Activated CD4-positive, alpha-beta memory T cell treated with anti-CD3 and anti-CD28 coated beads for 36 hours (primary cell): Measurements from ENCODE around the gene STK16. TPM values are rescaled to one million over a fixed set of nuclear protein-coding genes. Genes with fewer than 3 reads are reported as not detected.

Experiments used
- CTCF ChIA-PET: fragments of 350-600 bp; sonication (Branson Sonifier 250); formaldehyde crosslinking; loops from one replicate; lab custom pipeline; 2021; ENCODE audit warnings: antibody characterized with exemption, inconsistent platforms; lab: Charles Lee
- POLR2A ChIA-PET: fragments of 350-600 bp; sonication (Branson Sonifier 250); formaldehyde crosslinking; loops from one replicate; lab custom pipeline; 2021; ENCODE audit warnings: antibody characterized with exemption; lab: Charles Lee
- DNase-seq: peaks from one replicate; pipeline ENCODE4 v3.0.0-alpha.2; 2020
- H3K27ac Mint-ChIP-seq: one replicate; pipeline ENCODE4 v1.8.0; 2021; ENCODE audit warnings: mixed read lengths
- H3K27me3 Mint-ChIP-seq: one replicate; pipeline ENCODE4 v1.8.0; 2021; ENCODE audit warnings: mixed read lengths
- H3K36me3 Mint-ChIP-seq: one replicate; pipeline ENCODE4 v1.8.0; 2021; ENCODE audit warnings: mixed read lengths
- H3K4me1 Mint-ChIP-seq: one replicate; pipeline ENCODE4 v1.8.0; 2021; ENCODE audit warnings: low read depth, mixed read lengths
- H3K4me3 Mint-ChIP-seq: one replicate; pipeline ENCODE4 v1.8.0; 2021; ENCODE audit warnings: mild to moderate bottlenecking, mixed read lengths
- H3K9me3 Mint-ChIP-seq: one replicate; pipeline ENCODE4 v1.8.0; 2021; ENCODE audit warnings: mixed read lengths
- intact Hi-C: fragments of 100-400 bp; cut with micrococcal nuclease; formaldehyde crosslinking; loops from one replicate; pipeline ENCODE4 v1.15.1; 2023
- total RNA-seq, 2 experiments: library from RNA; stranded (reverse); gene quantifications; one replicate each; pipeline ENCODE4 v1.2.3, GENCODE V29; 2021

STK16 gene
- total RNA-seq, 2 experiments from 2014 or later: 37.1 to 37.8 TPM

- peak within 1 kb of the TSS; percentile 94 for H3K4me3 Mint-ChIP-seq
- H3K36me3 Mint-ChIP-seq: peaks cover 3% of the 10 kb centered on the region
- peaks cover 32% of the 10 kb centered on the region for H3K4me1 Mint-ChIP-seq
- H3K27ac Mint-ChIP-seq: peak within 1 kb of the TSS; percentile 99
- no peaks in the 10 kb centered on the region for H3K27me3 Mint-ChIP-seq
- peaks cover 5% of the 10 kb centered on the region for H3K9me3 Mint-ChIP-seq
- peak; percentile 95 for DNase-seq
- intact Hi-C loops: loop anchor here (1.0 kb wide), 8 partner anchors 12 to 547 kb away; partner anchors contain the start of genes ABCB6, ANKZF1, ATG9A and BCS1L
- ChIA-PET POLR2A (interaction anchor here (0.7 to 2.6 kb wide), 13 partner anchors 11 to 88 kb away, joined by 3 to 26 read pairs (median 4); partner anchors contain the start of genes ANKZF1, ATG9A, CNPPD1 and GLB1L), CTCF (interaction anchor here (0.7 to 3.5 kb wide), 16 partner anchors 11 to 226 kb away, joined by 3 to 22 read pairs (median 5); partner anchors contain the start of genes ANKZF1, ATG9A, CNPPD1 and GLB1L)
Measured at GRCh38 chr2:219206328-219207133, 38.7 kb upstream of the STK16 start, which contains the start of gene ZFAND2B. TSS of gene ZFAND2B (plus strand) at chr2:219206782. CDS start at chr2:219206988, 206 bp downstream.

DNA sequence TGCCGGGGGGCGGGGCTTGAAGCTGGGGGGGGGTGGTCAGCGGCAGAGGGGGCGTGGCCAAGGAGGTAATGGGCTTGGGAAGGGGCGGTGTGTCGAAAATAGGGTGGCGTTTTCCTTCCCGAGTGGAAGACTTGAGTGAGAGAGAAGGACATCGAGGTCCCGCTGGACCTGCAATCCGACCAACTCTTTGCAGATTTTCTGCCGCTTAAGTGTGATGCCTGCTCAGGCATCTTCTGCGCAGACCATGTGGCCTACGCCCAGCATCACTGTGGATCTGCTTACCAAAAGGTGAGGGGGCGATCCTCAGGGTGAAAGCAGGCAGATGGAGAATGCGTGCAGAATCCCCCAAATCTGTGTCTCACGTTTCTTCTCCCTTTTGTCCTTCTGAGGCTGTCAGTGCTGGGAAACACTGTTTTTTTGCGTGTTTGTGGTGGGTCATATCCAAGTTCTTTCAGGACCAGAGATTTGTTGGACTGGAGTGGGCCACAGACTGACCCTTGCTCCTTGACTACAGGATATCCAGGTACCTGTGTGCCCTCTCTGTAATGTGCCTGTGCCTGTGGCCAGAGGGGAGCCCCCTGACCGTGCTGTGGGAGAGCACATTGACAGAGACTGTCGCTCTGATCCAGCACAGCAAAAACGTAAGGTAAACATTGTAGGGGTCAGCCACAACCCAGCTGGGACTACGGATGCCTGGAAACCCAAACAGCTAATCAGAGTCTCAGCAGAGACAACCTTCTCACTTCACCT, 38.0 kb upstream of the STK16 start:
- Mint-ChIP-seq H3K27ac (peak overlapping the region; percentile 80), H3K27me3 (no peaks in the 10 kb centered on the region), H3K36me3 (peaks cover 7% of the 10 kb centered on the region), H3K4me3 (peak overlapping the region; percentile 94), H3K9me3 (peaks cover 5% of the 10 kb centered on the region), H3K4me1 (peaks cover 34% of the 10 kb centered on the region)
- no peak for DNase-seq
- CTCF ChIA-PET: interaction anchor here (1.1 to 3.5 kb wide), 7 partner anchors 11 to 88 kb away, joined by 5 to 22 read pairs (median 7); partner anchors contain the start of genes ANKZF1, ATG9A, CNPPD1 and NHEJ1
- intact Hi-C loops: loop anchor here (1.0 kb wide), 1 partner anchor 11 kb away; the partner anchor contains the start of gene ABCB6
- POLR2A ChIA-PET: interaction anchor here (1.4 to 2.6 kb wide), 6 partner anchors 9 to 43 kb away, joined by 3 to 26 read pairs (median 6); partner anchors contain the start of genes ANKZF1, ATG9A and CNPPD1

GRCh38 chr2:219207884-219208740, 37.2 kb upstream of the STK16 start:
- no peak for DNase-seq
- Mint-ChIP-seq H3K27me3 (no peaks in the 10 kb centered on the region), H3K4me3 (peak overlapping the region; percentile 94), H3K9me3 (peaks cover 5% of the 10 kb centered on the region), H3K36me3 (peaks cover 8% of the 10 kb centered on the region), H3K27ac (peak overlapping the region; percentile 80), H3K4me1 (peaks cover 35% of the 10 kb centered on the region)
- ChIA-PET CTCF (interaction anchor here (1.1 to 3.5 kb wide), 5 partner anchors 29 to 228 kb away, joined by 4 to 22 read pairs (median 9); partner anchors contain the start of genes NHEJ1 and SLC23A3), POLR2A (interaction anchor here (1.8 to 2.6 kb wide), 4 partner anchors 8 to 31 kb away, joined by 4 to 26 read pairs (median 10); partner anchors contain the start of genes ABCB6, ANKZF1, ATG9A and CNPPD1)
- intact Hi-C loops: loop anchor here (1.0 kb wide), 1 partner anchor 10 kb away; the partner anchor contains the start of gene ABCB6

GRCh38 chr2:219209236-219210195, 35.8 kb upstream of the STK16 start:
- Mint-ChIP-seq H3K27me3 (no peaks in the 10 kb centered on the region), H3K4me1 (peaks cover 35% of the 10 kb centered on the region), H3K27ac (peak overlapping the region; percentile 68), H3K9me3 (peaks cover 3% of the 10 kb centered on the region), H3K4me3 (no peak overlapping the region), H3K36me3 (peaks cover 12% of the 10 kb centered on the region)
- ChIA-PET POLR2A (interaction anchor here (0.7 to 2.1 kb wide), 3 partner anchors 9 to 43 kb away, joined by 4 to 13 read pairs (median 6); partner anchors contain the start of genes ABCB6, ANKZF1, ATG9A and TUBA4B), CTCF (interaction anchor here (1.1 to 3.0 kb wide), 4 partner anchors 39 to 229 kb away, joined by 3 to 13 read pairs (median 6); partner anchors contain the start of genes NHEJ1 and SLC23A3)
- no peak for DNase-seq
- intact Hi-C loops: no loop called here

DNA sequence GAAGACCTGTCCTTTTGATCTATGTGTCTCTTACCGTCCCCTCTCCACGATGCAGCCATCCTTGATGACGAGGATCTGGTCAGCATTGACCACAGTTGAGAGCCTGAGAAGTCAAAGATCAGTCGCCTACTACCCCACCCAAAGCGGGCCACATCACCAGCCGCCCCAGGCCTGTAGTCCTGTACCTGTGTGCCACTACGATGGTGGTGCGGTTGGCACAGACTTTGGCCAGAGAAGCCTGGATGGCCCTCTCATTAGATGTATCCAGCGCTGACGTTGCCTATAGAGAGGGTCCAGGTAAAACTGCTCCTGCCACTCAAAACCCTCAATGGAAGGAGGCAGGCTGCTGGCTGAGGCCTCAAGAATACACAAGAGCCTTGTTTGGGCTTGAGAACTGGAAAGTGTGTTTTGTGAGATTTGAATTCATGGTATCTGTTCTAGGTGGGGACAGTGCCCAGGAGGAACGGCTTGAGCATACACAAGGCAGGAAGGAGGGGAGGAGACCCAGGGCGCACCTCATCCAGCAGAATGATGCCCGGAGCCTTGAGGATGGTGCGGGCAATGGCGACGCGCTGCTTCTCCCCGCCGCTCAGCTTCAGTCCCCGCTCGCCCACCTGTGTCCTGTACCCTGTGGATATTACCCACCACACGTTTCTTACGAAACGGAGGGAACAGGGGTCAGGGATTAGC, 34.9 kb upstream of the STK16 start:
- no peak for DNase-seq
- peak overlapping the region; percentile 40 for H3K27ac Mint-ChIP-seq

GRCh38 chr2:219210886-219211362, 34.4 kb upstream of the STK16 start:
- Mint-ChIP-seq H3K27ac (peak overlapping the region; percentile 74), H3K4me3 (no peak overlapping the region), H3K27me3 (no peaks in the 10 kb centered on the region), H3K9me3 (no peaks in the 10 kb centered on the region), H3K36me3 (peaks cover 15% of the 10 kb centered on the region), H3K4me1 (peaks cover 35% of the 10 kb centered on the region)
- ChIA-PET CTCF (interaction anchor here (0.6 to 2.4 kb wide), 11 partner anchors 26 to 266 kb away, joined by 3 to 27 read pairs (median 3); partner anchors contain the start of genes CNPPD1, NHEJ1 and SLC23A3), POLR2A (interaction anchor here (1.0 kb wide), 1 partner anchor 35 kb away, joined by 3 read pairs; the partner anchor contains the start of gene CNPPD1)
- no peak for DNase-seq
- intact Hi-C loops: loop anchor here (1.0 kb wide), 1 partner anchor 51 kb away; the partner anchor contains the start of gene NHEJ1

More for the DNA sequence above, 34.9 kb upstream of the STK16 start:
- intact Hi-C loops: no loop called here
- H3K36me3 Mint-ChIP-seq: peaks cover 15% of the 10 kb centered on the region
- peaks cover 35% of the 10 kb centered on the region for H3K4me1 Mint-ChIP-seq
- POLR2A ChIA-PET: no interaction called here
- no peaks in the 10 kb centered on the region for H3K27me3 Mint-ChIP-seq
- CTCF ChIA-PET: interaction anchor here (1.0 to 2.4 kb wide), 3 partner anchors 27 to 51 kb away, joined by 3 to 27 read pairs (median 3); partner anchors contain the start of gene NHEJ1
- H3K4me3 Mint-ChIP-seq: no peak overlapping the region
- H3K9me3 Mint-ChIP-seq: no peaks in the 10 kb centered on the region

GRCh38 chr2:219213026-219213415, 32.3 kb upstream of the STK16 start:
- Mint-ChIP-seq H3K9me3 (no peaks in the 10 kb centered on the region), H3K36me3 (peaks cover 24% of the 10 kb centered on the region), H3K4me3 (no peak overlapping the region), H3K4me1 (peaks cover 33% of the 10 kb centered on the region), H3K27me3 (no peaks in the 10 kb centered on the region), H3K27ac (no peak overlapping the region)
- intact Hi-C loops: no loop called here
- no peak for DNase-seq
- ChIA-PET POLR2A (interaction anchor here (0.6 kb wide), 1 partner anchor 19 kb away, joined by 3 read pairs; no protein-coding TSS in a partner anchor), CTCF (interaction anchor here (0.8 to 1.5 kb wide), 3 partner anchors 42 to 183 kb away, joined by 4 read pairs; partner anchors contain the start of gene NHEJ1)

- ChIA-PET POLR2A (no interaction called here), CTCF (interaction anchor here (1.1 to 1.5 kb wide), 2 partner anchors 43 to 54 kb away, joined by 4 read pairs; partner anchors contain the start of gene NHEJ1)
- no peak for DNase-seq
- Mint-ChIP-seq H3K27ac (no peak overlapping the region), H3K36me3 (peaks cover 21% of the 10 kb centered on the region), H3K27me3 (no peaks in the 10 kb centered on the region), H3K4me1 (peaks cover 28% of the 10 kb centered on the region), H3K4me3 (no peak overlapping the region), H3K9me3 (no peaks in the 10 kb centered on the region)
- intact Hi-C loops: no loop called here
Measured at GRCh38 chr2:219213486-219214071, 31.7 kb upstream of the STK16 start.

DNA sequence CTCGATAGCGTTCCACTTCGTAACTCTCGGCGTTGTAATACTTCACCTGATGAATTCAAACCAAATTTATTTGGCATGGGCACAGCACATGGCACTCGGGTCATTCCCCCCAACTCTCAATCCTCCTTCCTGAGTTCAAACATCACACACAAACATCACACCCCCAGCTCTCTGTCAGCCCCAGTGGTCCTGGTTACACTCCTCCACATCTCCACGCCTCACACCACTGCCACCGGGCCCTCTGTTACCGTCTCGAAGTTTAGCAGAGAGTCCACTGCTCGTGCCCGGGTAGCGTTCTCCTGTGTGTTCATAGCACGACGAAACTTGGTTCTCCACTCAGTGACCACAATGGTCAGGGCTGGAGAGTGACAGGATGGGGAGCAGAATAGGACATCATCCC, 31.1 kb upstream of the STK16 start:
- CTCF ChIA-PET: interaction anchor here (1.5 kb wide), 1 partner anchor 54 kb away, joined by 4 read pairs; the partner anchor contains the start of gene NHEJ1
- Mint-ChIP-seq H3K9me3 (no peaks in the 10 kb centered on the region), H3K36me3 (peaks cover 21% of the 10 kb centered on the region), H3K4me1 (peaks cover 25% of the 10 kb centered on the region), H3K4me3 (no peak overlapping the region), H3K27ac (no peak overlapping the region), H3K27me3 (no peaks in the 10 kb centered on the region)
- no peak for DNase-seq
- intact Hi-C loops: no loop called here
- POLR2A ChIA-PET: no interaction called here
